ENCODE data around the gene PRPSAP1.

Gene PRPSAP1

GRCh38 chr17:76264755-76265623, 88.7 kb downstream of the PRPSAP1 start, which contains the start of gene UBALD2:
UBALD2 (plus strand) TSS chr17:76265348; CDS start chr17:76265506, 158 bp downstream.
- peak; percentile 99 for DNase-seq

- DNase-seq, result no peak
These were observed 89.3 kb downstream of the PRPSAP1 start for GRCh38 chr17:76264425-76264754.

GRCh38 chr17:76263896-76264295, 89.8 kb downstream of the PRPSAP1 start:
- DNase-seq, result no peak

GRCh38 chr17:76262732-76263344, 90.9 kb downstream of the PRPSAP1 start:
- DNase-seq, result no peak

- DNase-seq, result no peak
These were observed 92.1 kb downstream of the PRPSAP1 start for GRCh38 chr17:76261421-76262215.

GRCh38 chr17:76260669-76261068, 93.0 kb downstream of the PRPSAP1 start:
- DNase-seq, result no peak

GRCh38 chr17:76260220-76260619, 93.5 kb downstream of the PRPSAP1 start:
- no peak for DNase-seq

All from amniotic stem cell (primary cell).